Esophagus muscularis mucosa (tissue), 4 donors: Measurements from ENCODE around the gene APLP2.

Experiments
- CTCF ChIP-seq, 3 experiments: fragments of 200-600 bp in 2 of 3; fragments of 450-650 bp in 1 of 3; sonication (generic) in 2 of 3; IDR thresholded peaks; one replicate each; pipeline ENCODE4 v1.5.1; 2017 to 2019; ENCODE audit warnings: antibody characterized with exemption in 3 of 3, mild to moderate bottlenecking in 2 of 3, moderate library complexity in 1 of 3
- EP300 ChIP-seq: sonication (generic); formaldehyde crosslinking; IDR thresholded peaks from one replicate; pipeline ENCODE4 v1.6.1; 2017; ENCODE audit warnings: antibody characterized with exemption
- POLR2A ChIP-seq: fragments of 450-650 bp; IDR thresholded peaks from one replicate; pipeline ENCODE4 v1.6.1; 2017; ENCODE audit warnings: antibody characterized with exemption, moderate library complexity, mild to moderate bottlenecking, low read depth
- POLR2AphosphoS5 ChIP-seq, 2 donors: sonication (generic); formaldehyde crosslinking; IDR thresholded peaks; one replicate each; pipeline ENCODE4 v1.6.1; 2017; ENCODE audit warnings: antibody characterized with exemption in 2 of 2

DNA sequence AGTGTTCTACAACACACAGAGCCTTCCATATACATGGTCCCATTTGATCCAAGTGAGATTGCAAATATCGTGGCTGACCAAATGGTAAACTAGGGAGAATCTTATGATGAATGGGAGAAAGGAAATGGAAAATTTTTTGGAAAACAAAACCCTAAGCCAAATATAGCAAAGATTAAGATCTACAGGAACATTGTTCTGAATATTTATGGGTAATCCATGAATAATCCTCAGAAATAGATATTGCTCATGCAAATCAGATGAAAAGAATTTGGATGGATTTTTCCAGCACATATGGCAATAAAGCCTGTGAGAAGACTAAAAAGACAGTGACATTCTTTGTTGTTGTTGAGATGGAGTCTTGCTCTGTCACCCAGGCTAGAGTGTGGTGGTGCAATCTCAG, 45.3 kb upstream of the APLP2 start:
- no peak for TF ChIP-seq CTCF (IDR thresholded peaks at IDR 0.05)
- TF ChIP-seq POLR2AphosphoS5 (IDR thresholded peaks at IDR 0.05): no peak
- TF ChIP-seq POLR2A: no peak
- no peak for TF ChIP-seq EP300
